ENCODE data around the gene SMIM5.

SMIM5 gene

GRCh38 chr17:75642784-75643642 lies 9.8 kb downstream of the SMIM5 start:
- H3K4me3 ChIP-seq = no peak overlapping the region
- H3K27ac ChIP-seq = no peak overlapping the region
- H3K9me3 ChIP-seq (ENCODE audit: low read depth, low read length) = no peaks in the 10 kb centered on the region
- H3K36me3 ChIP-seq (ENCODE audit: insufficient read depth, low read length) = no peaks in the 10 kb centered on the region
- TF ChIP-seq EZH2 (IDR thresholded peaks at IDR 0.05) = no peak
- no peak for TF ChIP-seq POLR2AphosphoS5 (IDR thresholded peaks at IDR 0.05; ENCODE audit: borderline replicate concordance, low read depth, low read length)
- TF ChIP-seq FOXP2 (optimal IDR thresholded peaks at IDR 0.05; ENCODE audit: control extremely low read depth, extremely low read length, insufficient read depth) = no peak
- H3K9ac ChIP-seq (ENCODE audit: insufficient read length) = no peak overlapping the region
- DNase-seq (ENCODE audit: low read depth, low spot score) = no peak

- no peaks in the 10 kb centered on the region for H3K9me3 ChIP-seq (ENCODE audit: low read depth, low read length)
- no peak overlapping the region for H3K4me3 ChIP-seq
- no peaks in the 10 kb centered on the region for H3K36me3 ChIP-seq (ENCODE audit: insufficient read depth, low read length)
- H3K27ac ChIP-seq = no peak overlapping the region
- DNase-seq (ENCODE audit: low read depth, low spot score) = no peak
- no peak for TF ChIP-seq EZH2 (IDR thresholded peaks at IDR 0.05)
- TF ChIP-seq FOXP2 (optimal IDR thresholded peaks at IDR 0.05; ENCODE audit: control extremely low read depth, extremely low read length, insufficient read depth) = no peak
- TF ChIP-seq POLR2AphosphoS5 (IDR thresholded peaks at IDR 0.05; ENCODE audit: borderline replicate concordance, low read depth, low read length) = no peak
- H3K9ac ChIP-seq (ENCODE audit: insufficient read length) = no peak overlapping the region
Measured at GRCh38 chr17:75643643-75644017, 10.4 kb downstream of the SMIM5 start.

- TF ChIP-seq EZH2 (IDR thresholded peaks at IDR 0.05) (no peak), POLR2AphosphoS5 (IDR thresholded peaks at IDR 0.05; ENCODE audit: borderline replicate concordance, low read depth, low read length) (no peak), FOXP2 (optimal IDR thresholded peaks at IDR 0.05; ENCODE audit: control extremely low read depth, extremely low read length, insufficient read depth) (no peak)
- Histone ChIP-seq H3K9me3 (ENCODE audit: low read depth, low read length) (no peaks in the 10 kb centered on the region), H3K27ac (no peak overlapping the region), H3K4me3 (no peak overlapping the region), H3K9ac (ENCODE audit: insufficient read length) (no peak overlapping the region), H3K36me3 (ENCODE audit: insufficient read depth, low read length) (no peaks in the 10 kb centered on the region; the same call in 1 of the 2 replicates)
- DNase-seq (ENCODE audit: low read depth, low spot score) = no peak
Measured at GRCh38 chr17:75645501-75645888, 12.3 kb downstream of the SMIM5 start.

- Histone ChIP-seq H3K36me3 (ENCODE audit: insufficient read depth, low read length) (peaks cover 5% of the 10 kb centered on the region; the same call in 1 of the 2 replicates), H3K27ac (no peak overlapping the region), H3K4me3 (no peak overlapping the region)
Measured at GRCh38 chr17:75645889-75646637, 12.8 kb downstream of the SMIM5 start.

GRCh38 chr17:75646638-75646992 lies 13.4 kb downstream of the SMIM5 start:
- H3K36me3 ChIP-seq (ENCODE audit: insufficient read depth, low read length) = peaks cover 6% of the 10 kb centered on the region; the same call in 1 of the 2 replicates

More at GRCh38 chr17:75645889-75646637, 12.8 kb downstream of the SMIM5 start:
- no peaks in the 10 kb centered on the region for H3K9me3 ChIP-seq (ENCODE audit: low read depth, low read length)
- no peak for DNase-seq (ENCODE audit: low read depth, low spot score)
- TF ChIP-seq FOXP2 (optimal IDR thresholded peaks at IDR 0.05; ENCODE audit: control extremely low read depth, extremely low read length, insufficient read depth) = no peak
- no peak for TF ChIP-seq EZH2 (IDR thresholded peaks at IDR 0.05)
- TF ChIP-seq POLR2AphosphoS5 (IDR thresholded peaks at IDR 0.05; ENCODE audit: borderline replicate concordance, low read depth, low read length) = no peak
- no peak overlapping the region for H3K9ac ChIP-seq (ENCODE audit: insufficient read length)

GRCh38 chr17:75647061-75647460 lies 13.8 kb downstream of the SMIM5 start:
- Histone ChIP-seq H3K9me3 (ENCODE audit: low read depth, low read length) (no peaks in the 10 kb centered on the region), H3K27ac (no peak overlapping the region), H3K9ac (ENCODE audit: insufficient read length) (no peak overlapping the region), H3K4me3 (no peak overlapping the region), H3K36me3 (ENCODE audit: insufficient read depth, low read length) (peaks cover 6% of the 10 kb centered on the region; the same call in 1 of the 2 replicates)
- TF ChIP-seq FOXP2 (optimal IDR thresholded peaks at IDR 0.05; ENCODE audit: control extremely low read depth, extremely low read length, insufficient read depth) (no peak), EZH2 (IDR thresholded peaks at IDR 0.05) (no peak), POLR2AphosphoS5 (IDR thresholded peaks at IDR 0.05; ENCODE audit: borderline replicate concordance, low read depth, low read length) (no peak)
- no peak for DNase-seq (ENCODE audit: low read depth, low spot score)

More at GRCh38 chr17:75646638-75646992, 13.4 kb downstream of the SMIM5 start:
- Histone ChIP-seq H3K27ac (no peak overlapping the region), H3K9me3 (ENCODE audit: low read depth, low read length) (no peaks in the 10 kb centered on the region), H3K4me3 (no peak overlapping the region), H3K9ac (ENCODE audit: insufficient read length) (no peak overlapping the region)
- DNase-seq (ENCODE audit: low read depth, low spot score) = no peak
- TF ChIP-seq FOXP2 (optimal IDR thresholded peaks at IDR 0.05; ENCODE audit: control extremely low read depth, extremely low read length, insufficient read depth) (no peak), EZH2 (IDR thresholded peaks at IDR 0.05) (no peak), POLR2AphosphoS5 (IDR thresholded peaks at IDR 0.05; ENCODE audit: borderline replicate concordance, low read depth, low read length) (no peak)

- H3K27ac ChIP-seq = no peak overlapping the region
- H3K9me3 ChIP-seq (ENCODE audit: low read depth, low read length) = no peaks in the 10 kb centered on the region
- no peak overlapping the region for H3K9ac ChIP-seq (ENCODE audit: insufficient read length)
- peaks cover 6% of the 10 kb centered on the region; the same call in 1 of the 2 replicates for H3K36me3 ChIP-seq (ENCODE audit: insufficient read depth, low read length)
- TF ChIP-seq FOXP2 (optimal IDR thresholded peaks at IDR 0.05; ENCODE audit: control extremely low read depth, extremely low read length, insufficient read depth) (no peak), EZH2 (IDR thresholded peaks at IDR 0.05) (no peak), POLR2AphosphoS5 (IDR thresholded peaks at IDR 0.05; ENCODE audit: borderline replicate concordance, low read depth, low read length) (no peak)
- H3K4me3 ChIP-seq = no peak overlapping the region
- no peak for DNase-seq (ENCODE audit: low read depth, low spot score)
Measured at GRCh38 chr17:75647921-75648320, 14.7 kb downstream of the SMIM5 start.

- H3K9ac ChIP-seq (ENCODE audit: insufficient read length) = no peak overlapping the region
- TF ChIP-seq POLR2AphosphoS5 (IDR thresholded peaks at IDR 0.05; ENCODE audit: borderline replicate concordance, low read depth, low read length) (no peak), FOXP2 (optimal IDR thresholded peaks at IDR 0.05; ENCODE audit: control extremely low read depth, extremely low read length, insufficient read depth) (no peak), EZH2 (IDR thresholded peaks at IDR 0.05) (no peak)
- DNase-seq (ENCODE audit: low read depth, low spot score) = no peak
- H3K36me3 ChIP-seq (ENCODE audit: insufficient read depth, low read length) = peaks cover 6% of the 10 kb centered on the region; the same call in 1 of the 2 replicates
- H3K4me3 ChIP-seq = no peak overlapping the region
- no peak overlapping the region for H3K27ac ChIP-seq
- H3K9me3 ChIP-seq (ENCODE audit: low read depth, low read length) = no peaks in the 10 kb centered on the region
Measured at GRCh38 chr17:75649687-75650086, 16.5 kb downstream of the SMIM5 start.
